22Rv1 (cell line): ENCODE data around the gene SNX18.
A peak's percentile ranks its signal among the peaks of the same experiment; 100 is the strongest.

ENCODE experiments used
- H3K27ac ChIP-seq: fragments of 450-650 bp; 2 replicates; pipeline ENCODE4 v1.5.1; 2017
- CTCF ChIP-seq: fragments of 450-650 bp; IDR thresholded peaks from 2 replicates; pipeline ENCODE4 v1.5.1; 2017; ENCODE audit warnings: mild to moderate bottlenecking
- ZFX ChIP-seq: fragments of 450-650 bp; IDR thresholded peaks from 2 replicates; pipeline ENCODE4 v1.6.1; 2017; ENCODE audit warnings: antibody characterized with exemption, borderline replicate concordance

SNX18 gene

DNA sequence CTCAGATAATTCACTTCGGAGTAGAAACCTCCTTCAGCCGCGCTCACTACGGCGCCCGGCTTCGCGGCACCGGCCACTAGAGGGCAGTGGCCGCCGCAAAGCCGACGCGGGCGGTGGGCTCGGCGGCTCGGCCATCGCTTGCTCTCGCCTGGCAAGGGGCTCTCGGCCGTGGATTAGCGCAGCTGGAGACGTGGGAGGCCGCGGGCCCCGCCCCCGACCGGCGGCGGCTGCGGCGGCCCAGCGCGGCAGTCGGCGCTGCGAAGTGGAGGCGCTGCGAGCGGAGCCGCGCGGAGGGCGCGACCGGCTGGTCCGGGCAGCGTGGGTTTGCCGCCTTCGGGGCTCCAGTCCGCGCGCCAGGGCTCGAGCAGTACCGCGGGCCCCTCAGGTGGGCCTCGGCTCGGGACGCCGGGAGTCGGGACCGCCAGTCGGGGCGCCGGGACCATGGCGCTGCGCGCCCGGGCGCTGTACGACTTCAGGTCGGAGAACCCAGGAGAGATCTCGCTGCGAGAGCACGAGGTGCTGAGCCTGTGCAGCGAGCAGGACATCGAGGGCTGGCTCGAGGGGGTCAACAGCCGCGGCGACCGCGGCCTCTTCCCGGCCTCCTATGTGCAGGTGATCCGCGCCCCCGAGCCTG, at the start of gene SNX18:
Gene SNX18 (plus strand): TSS at position 248 of the 634 bp plus-strand sequence. CDS start 194 bp downstream, at position 442.
- peak within 1 kb of the TSS; percentile 56 for H3K27ac ChIP-seq
- TF ChIP-seq CTCF (peak; percentile 98), ZFX (no peak)

DNA sequence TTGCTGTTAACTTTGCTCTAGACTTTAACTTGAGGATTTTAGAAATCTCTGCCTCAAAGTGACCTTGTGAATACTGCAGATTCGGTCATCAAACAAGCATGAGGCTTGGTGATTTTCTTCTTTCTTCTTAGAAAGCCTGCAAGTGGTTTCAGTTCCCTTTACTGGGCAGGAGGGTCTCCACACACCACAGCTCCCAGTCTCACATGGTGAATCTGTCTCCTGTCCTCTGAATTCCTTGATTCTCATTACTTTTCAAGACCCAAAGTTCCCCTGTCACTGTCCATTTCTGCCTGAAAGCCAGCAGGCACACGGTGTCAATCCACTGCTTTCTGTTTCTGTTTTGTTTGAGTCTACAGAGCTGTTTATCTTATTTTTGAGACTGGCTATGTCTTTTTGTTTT, 47.9 kb upstream of the SNX18 start:
- TF ChIP-seq CTCF (no peak), ZFX (no peak)
- H3K27ac ChIP-seq = no peak overlapping the region

GRCh38 chr5:54470128-54470527, 47.4 kb upstream of the SNX18 start:
- TF ChIP-seq CTCF = no peak
- no peak for TF ChIP-seq ZFX
- no peak overlapping the region for H3K27ac ChIP-seq

- no peak overlapping the region for H3K27ac ChIP-seq
- TF ChIP-seq CTCF (no peak), ZFX (no peak)
Observed at GRCh38 chr5:54470677-54471076, 46.9 kb upstream of the SNX18 start.

GRCh38 chr5:54471398-54471797, 46.2 kb upstream of the SNX18 start:
- TF ChIP-seq ZFX (no peak), CTCF (no peak)
- no peak overlapping the region for H3K27ac ChIP-seq

- H3K27ac ChIP-seq = no peak overlapping the region
- no peak for TF ChIP-seq ZFX
- TF ChIP-seq CTCF = no peak
Observed at GRCh38 chr5:54476682-54477081, 40.9 kb upstream of the SNX18 start.

DNA sequence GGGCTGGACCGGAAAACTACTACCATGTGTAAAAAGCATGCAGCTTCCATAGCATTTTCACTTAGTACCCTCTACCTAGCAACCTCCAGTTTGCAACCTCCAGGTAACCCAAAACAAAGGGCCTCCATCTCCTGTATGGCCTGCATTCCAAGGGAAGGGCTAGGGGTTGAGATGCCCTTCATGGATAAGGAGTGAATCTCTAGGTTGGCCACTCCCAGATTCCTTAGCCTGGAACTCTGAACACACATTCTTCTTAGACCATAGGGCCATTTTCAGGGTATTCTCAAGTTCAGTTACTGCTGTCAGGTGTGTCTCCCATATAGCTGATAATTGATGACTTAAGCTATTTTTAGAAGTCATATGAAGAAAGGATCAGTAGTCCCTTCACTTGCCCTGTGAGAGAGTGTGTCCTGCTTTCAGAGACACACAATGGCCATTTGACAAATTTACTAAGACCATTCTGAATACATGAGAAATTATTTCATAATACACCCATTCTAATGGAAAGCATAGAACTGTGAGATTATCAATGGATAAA, 39.5 kb upstream of the SNX18 start:
- no peak overlapping the region for H3K27ac ChIP-seq
- TF ChIP-seq CTCF = no peak
- no peak for TF ChIP-seq ZFX
